CD4-positive, alpha-beta T cell (primary cell): ENCODE results near the gene MAN1C1. TPM values are rescaled to one million over a fixed set of nuclear protein-coding genes. Genes with fewer than 3 reads are reported as not detected.

Source experiments
- ATAC-seq: fragments of 200-7000 bp; cut with Tn5 transposase; one replicate; pipeline ENCODE4 v1.10.0; 2022; ENCODE audit warnings: mild to moderate bottlenecking; ENCODE audit not compliant: poor library complexity
- CTCF ChIA-PET: fragments of 350-600 bp; sonication (Branson Sonifier 250); formaldehyde crosslinking; loops from one replicate; lab custom pipeline; 2021; ENCODE audit warnings: antibody characterized with exemption, inconsistent platforms; lab: Charles Lee
- POLR2A ChIA-PET: fragments of 350-600 bp; sonication (Branson Sonifier 250); formaldehyde crosslinking; loops from one replicate; lab custom pipeline; 2021; ENCODE audit warnings: antibody characterized with exemption, inconsistent platforms; lab: Charles Lee
- DNase-seq, 14 experiments: peaks; one replicate each; pipeline ENCODE4 v3.0.0-alpha.2; 2013 to 2020; ENCODE audit warnings: mixed read lengths in 2 of 14
- H3K27ac ChIP-seq, 2 donors: one replicate each; pipeline versions ENCODE4 v1.5.1 to v1.7.0; 2013; ENCODE audit warnings: low read length in 2 of 2, low read depth in 1 of 2, mild to moderate bottlenecking in 1 of 2
- H3K27me3 ChIP-seq, 2 experiments: 1 replicate in 1 of 2; 2 replicates in 1 of 2; pipeline versions ENCODE4 v1.6.1 to v1.7.0; 2013; ENCODE audit warnings: low read length in 2 of 2, control low read depth in 1 of 2, mild to moderate bottlenecking in 1 of 2, moderate library complexity in 1 of 2; ENCODE audit not compliant: insufficient read depth in 2 of 2, control insufficient read depth in 1 of 2
- H3K36me3 ChIP-seq: one replicate; pipeline ENCODE4 v1.6.1; 2013; ENCODE audit warnings: low read length, control low read depth; ENCODE audit not compliant: insufficient read depth
- H3K4me1 ChIP-seq: one replicate; pipeline ENCODE4 v1.6.1; 2013; ENCODE audit warnings: low read length, control low read depth; ENCODE audit not compliant: insufficient read depth
- H3K4me3 ChIP-seq: one replicate; pipeline ENCODE4 v1.5.1; 2013; ENCODE audit warnings: mild to moderate bottlenecking, low read length, moderate library complexity
- H3K9me3 ChIP-seq, 2 experiments: 1 replicate in 1 of 2; 2 replicates in 1 of 2; pipeline versions ENCODE4 v1.6.1 to v1.7.0; 2013; ENCODE audit warnings: low read length in 2 of 2, mild to moderate bottlenecking in 2 of 2, control low read depth in 1 of 2, moderate library complexity in 1 of 2; ENCODE audit not compliant: control insufficient read depth in 1 of 2, insufficient read depth in 1 of 2
- H3K27ac Mint-ChIP-seq: one replicate; pipeline ENCODE4 v1.8.0; 2020; ENCODE audit warnings: mixed read lengths
- H3K27me3 Mint-ChIP-seq: one replicate; pipeline ENCODE4 v1.8.0; 2021; ENCODE audit warnings: mixed read lengths
- H3K36me3 Mint-ChIP-seq: one replicate; pipeline ENCODE4 v1.8.0; 2021; ENCODE audit warnings: low read depth, mixed read lengths
- H3K4me1 Mint-ChIP-seq: one replicate; pipeline ENCODE4 v1.8.0; 2021; ENCODE audit warnings: low read depth, mixed read lengths
- H3K4me3 Mint-ChIP-seq: one replicate; pipeline ENCODE4 v1.8.0; 2020; ENCODE audit warnings: mild to moderate bottlenecking, mixed read lengths
- H3K9me3 Mint-ChIP-seq: one replicate; pipeline ENCODE4 v1.8.0; 2020; ENCODE audit warnings: mixed read lengths
- CTCF ChIP-seq: fragments of 200-600 bp; IDR thresholded peaks from one replicate; pipeline ENCODE4 v1.8.0; 2022; ENCODE audit warnings: antibody characterized with exemption, mild to moderate bottlenecking
- intact Hi-C, 2 experiments: fragments of 100-400 bp; cut with DNase I in 1 of 2; cut with micrococcal nuclease in 1 of 2; formaldehyde crosslinking; loops; one replicate each; pipeline versions ENCODE4 v1.15.1 to v1.9.0; 2023 to 2025; cut with DNase I, micrococcal nuclease
- total RNA-seq, 174 experiments: library from RNA in 2 of 174; stranded (reverse) in 2 of 174; gene quantifications; one replicate each; pipeline ENCODE4 v1.2.3 and lab custom pipeline; 2021 to 2026

Gene MAN1C1
- total RNA-seq, 2 experiments from 2014 or later = 44.4 to 46.9 TPM

- CTCF ChIA-PET = interaction anchor here (1.2 to 1.8 kb wide), 3 partner anchors 12 to 33 kb away, joined by 5 to 6 read pairs (median 5); no protein-coding TSS in a partner anchor
- peaks cover 73% of the 10 kb centered on the region for H3K4me1 Mint-ChIP-seq
These were observed 35.5 kb downstream of the MAN1C1 start for GRCh38 chr1:25651824-25652741.

GRCh38 chr1:25653558-25653957, 37.0 kb downstream of the MAN1C1 start:
- H3K4me1 Mint-ChIP-seq = peaks cover 72% of the 10 kb centered on the region
- ATAC-seq (no peak), DNase-seq (peak in 1 of 14 experiments; percentile 22)
- Histone ChIP-seq H3K4me1 (peaks cover 38% of the 10 kb centered on the region), H3K9me3 (no peaks in the 10 kb centered on the region), H3K27me3 (no peaks in the 10 kb centered on the region), H3K36me3 (peaks cover 28% of the 10 kb centered on the region), H3K4me3 (no peak overlapping the region), H3K27ac (no peak overlapping the region)
- ChIA-PET POLR2A (interaction anchor here (1.0 to 1.1 kb wide), 2 partner anchors 21 to 30 kb away, joined by 3 read pairs; no protein-coding TSS in a partner anchor), CTCF (no interaction called here)
- no peaks in the 10 kb centered on the region for H3K27me3 Mint-ChIP-seq
- no peak overlapping the region for H3K4me3 Mint-ChIP-seq
- intact Hi-C loops = no loop called here
- peak overlapping the region; percentile 74 for H3K27ac Mint-ChIP-seq
- H3K36me3 Mint-ChIP-seq = peaks cover 73% of the 10 kb centered on the region
- H3K9me3 Mint-ChIP-seq = no peaks in the 10 kb centered on the region
- no peak for TF ChIP-seq CTCF

More at GRCh38 chr1:25651824-25652741, 35.5 kb downstream of the MAN1C1 start:
- intact Hi-C loops = no loop called here
- Mint-ChIP-seq H3K36me3 (peaks cover 70% of the 10 kb centered on the region), H3K27me3 (no peaks in the 10 kb centered on the region), H3K4me3 (no peak overlapping the region), H3K27ac (peak overlapping the region; percentile 76), H3K9me3 (no peaks in the 10 kb centered on the region)
- DNase-seq (peak in 1 of 14 experiments; percentile 31), ATAC-seq (no peak)
- Histone ChIP-seq H3K27me3 (no peaks in the 10 kb centered on the region), H3K9me3 (no peaks in the 10 kb centered on the region), H3K27ac (no peak overlapping the region), H3K36me3 (peaks cover 22% of the 10 kb centered on the region), H3K4me3 (no peak overlapping the region), H3K4me1 (peaks cover 44% of the 10 kb centered on the region)
- POLR2A ChIA-PET = interaction anchor here (0.7 to 1.1 kb wide), 2 partner anchors 28 to 102 kb away, joined by 3 read pairs; no protein-coding TSS in a partner anchor
- no peak for TF ChIP-seq CTCF

GRCh38 chr1:25654109-25654660, 37.6 kb downstream of the MAN1C1 start:
- H3K27ac ChIP-seq = no peak overlapping the region
- no peak overlapping the region for H3K4me3 ChIP-seq
- H3K27me3 ChIP-seq = no peaks in the 10 kb centered on the region
- Mint-ChIP-seq H3K4me1 (peaks cover 72% of the 10 kb centered on the region), H3K27ac (peak overlapping the region; percentile 74), H3K36me3 (peaks cover 70% of the 10 kb centered on the region), H3K9me3 (no peaks in the 10 kb centered on the region), H3K4me3 (no peak overlapping the region), H3K27me3 (no peaks in the 10 kb centered on the region)
- no peak for TF ChIP-seq CTCF
- intact Hi-C loops = no loop called here
- CTCF ChIA-PET = no interaction called here
- DNase-seq = no peak
- peaks cover 35% of the 10 kb centered on the region for H3K4me1 ChIP-seq
- H3K9me3 ChIP-seq = no peaks in the 10 kb centered on the region
- peaks cover 34% of the 10 kb centered on the region for H3K36me3 ChIP-seq
- POLR2A ChIA-PET = interaction anchor here (1.0 kb wide), 1 partner anchor 22 kb away, joined by 3 read pairs; no protein-coding TSS in a partner anchor
- no peak for ATAC-seq
